ENCODE results near the gene ALK. TPM values are rescaled to one million over a fixed set of nuclear protein-coding genes. Genes with fewer than 3 reads are reported as not detected.

The ALK gene
- total RNA-seq, 2 donors from 2014 or later: 0.13 to 0.46 TPM

- H3K27ac Mint-ChIP-seq: no peak overlapping the region
- H3K36me3 Mint-ChIP-seq (ENCODE audit: low read depth): no peaks in the 10 kb centered on the region
- Histone ChIP-seq H3K27ac (ENCODE audit: low read depth, low read length) (no peak overlapping the region), H3K27me3 (ENCODE audit: control insufficient read depth, insufficient read depth, low read length, poor library complexity, severe bottlenecking) (peaks cover 8% of the 10 kb centered on the region), H3K9me3 (ENCODE audit: control insufficient read depth, low read length) (peaks cover 19% of the 10 kb centered on the region), H3K4me1 (ENCODE audit: control insufficient read depth, insufficient read depth, low read length) (no peaks in the 10 kb centered on the region), H3K9ac (ENCODE audit: extremely low read depth, low read length, poor library complexity, severe bottlenecking) (no peak overlapping the region), H3K4me3 (ENCODE audit: low read length) (no peak overlapping the region), H3K36me3 (ENCODE audit: control insufficient read depth, insufficient read depth, low read length) (no peaks in the 10 kb centered on the region)
- peaks cover 28% of the 10 kb centered on the region for H3K27me3 Mint-ChIP-seq (ENCODE audit: insufficient read depth)
- no peak for TF ChIP-seq CTCF (conservative IDR thresholded peaks at IDR 0.05)
- no peak overlapping the region for H3K4me3 Mint-ChIP-seq
- no peak for DNase-seq
- peaks cover 10% of the 10 kb centered on the region for H3K9me3 Mint-ChIP-seq
- H3K4me1 Mint-ChIP-seq: no peaks in the 10 kb centered on the region
Observed at GRCh38 chr2:29837925-29838324, 83.5 kb downstream of the ALK start.

- H3K4me1 ChIP-seq (ENCODE audit: control insufficient read depth, insufficient read depth, low read length): no peaks in the 10 kb centered on the region
- peaks cover 24% of the 10 kb centered on the region for H3K9me3 ChIP-seq (ENCODE audit: control insufficient read depth, low read length)
- no peak overlapping the region for H3K27ac ChIP-seq (ENCODE audit: low read depth, low read length)
- Mint-ChIP-seq H3K4me3 (no peak overlapping the region), H3K36me3 (ENCODE audit: low read depth) (no peaks in the 10 kb centered on the region), H3K9me3 (peaks cover 10% of the 10 kb centered on the region), H3K27ac (no peak overlapping the region), H3K4me1 (no peaks in the 10 kb centered on the region), H3K27me3 (ENCODE audit: insufficient read depth) (peaks cover 39% of the 10 kb centered on the region)
- peaks cover 18% of the 10 kb centered on the region for H3K27me3 ChIP-seq (ENCODE audit: control insufficient read depth, insufficient read depth, low read length, poor library complexity, severe bottlenecking)
- no peaks in the 10 kb centered on the region for H3K36me3 ChIP-seq (ENCODE audit: control insufficient read depth, insufficient read depth, low read length)
- no peak for DNase-seq
- TF ChIP-seq CTCF (conservative IDR thresholded peaks at IDR 0.05): no peak
- no peak overlapping the region for H3K9ac ChIP-seq (ENCODE audit: extremely low read depth, low read length, poor library complexity, severe bottlenecking)
- H3K4me3 ChIP-seq (ENCODE audit: low read length): no peak overlapping the region
- WGBS, 2 experiments (ENCODE audit: insufficient coverage in 1 of 2, insufficient read length in 1 of 2): 88 to 99% methylated on average over 2 of the region's 2 CpGs
Observed at GRCh38 chr2:29834624-29835023, 86.8 kb downstream of the ALK start.

- H3K4me1 ChIP-seq (ENCODE audit: control insufficient read depth, insufficient read depth, low read length): no peaks in the 10 kb centered on the region
- no peaks in the 10 kb centered on the region for H3K36me3 ChIP-seq (ENCODE audit: control insufficient read depth, insufficient read depth, low read length)
- H3K4me3 ChIP-seq (ENCODE audit: low read length): no peak overlapping the region
- TF ChIP-seq CTCF (conservative IDR thresholded peaks at IDR 0.05): no peak
- H3K4me3 Mint-ChIP-seq: no peak overlapping the region
- H3K9me3 ChIP-seq (ENCODE audit: control insufficient read depth, low read length): peaks cover 24% of the 10 kb centered on the region
- H3K27ac ChIP-seq (ENCODE audit: low read depth, low read length): no peak overlapping the region
- peaks cover 39% of the 10 kb centered on the region for H3K27me3 Mint-ChIP-seq (ENCODE audit: insufficient read depth)
- no CpG with 5 or more reads among the region's 1 CpG for WGBS, 2 experiments (ENCODE audit: insufficient coverage in 1 of 2, insufficient read length in 1 of 2)
- H3K4me1 Mint-ChIP-seq: no peaks in the 10 kb centered on the region
- H3K27ac Mint-ChIP-seq: no peak overlapping the region
- peaks cover 12% of the 10 kb centered on the region for H3K9me3 Mint-ChIP-seq
- no peak for DNase-seq
- peaks cover 18% of the 10 kb centered on the region for H3K27me3 ChIP-seq (ENCODE audit: control insufficient read depth, insufficient read depth, low read length, poor library complexity, severe bottlenecking)
- no peaks in the 10 kb centered on the region for H3K36me3 Mint-ChIP-seq (ENCODE audit: low read depth)
- no peak overlapping the region for H3K9ac ChIP-seq (ENCODE audit: extremely low read depth, low read length, poor library complexity, severe bottlenecking)
Observed at GRCh38 chr2:29834036-29834540, 87.3 kb downstream of the ALK start.
